HUES6 (cell line): ENCODE results near the gene OR4C11.

Experiments
- H3K27ac ChIP-seq: 2 replicates; pipeline ENCODE4 v1.7.0; 2013; ENCODE audit warnings: low read depth, mild to moderate bottlenecking, low read length, inconsistent platforms
- H3K27me3 ChIP-seq: 2 replicates; pipeline ENCODE4 v1.6.1; 2013; ENCODE audit warnings: low read length; ENCODE audit not compliant: control insufficient read depth, insufficient read depth
- H3K36me3 ChIP-seq: 2 replicates; pipeline ENCODE4 v1.6.1; 2013; ENCODE audit warnings: low read length; ENCODE audit not compliant: control insufficient read depth, insufficient read depth
- H3K4me1 ChIP-seq: 2 replicates; pipeline ENCODE4 v1.6.1; 2013; ENCODE audit warnings: low read length; ENCODE audit not compliant: control insufficient read depth, insufficient read depth
- H3K4me3 ChIP-seq: 2 replicates; pipeline ENCODE4 v1.5.1; 2013; ENCODE audit warnings: low read depth, low read length
- H3K9ac ChIP-seq: one replicate; pipeline ENCODE4 v1.6.1; 2013; ENCODE audit warnings: mild to moderate bottlenecking, low read length
- H3K9me3 ChIP-seq: 2 replicates; pipeline ENCODE4 v1.6.1; 2013; ENCODE audit warnings: low read depth, low read length; ENCODE audit not compliant: control insufficient read depth, insufficient read depth

Gene OR4C11

GRCh38 chr11:55607545-55607944, at the start of gene OR4C11:
Gene OR4C11, minus strand, starts transcription at chr11:55607645. Its CDS starts 3,272 bp downstream, at chr11:55604373.
- H3K27ac ChIP-seq: no peak within 1 kb of the TSS
- peaks cover 39% of the 10 kb centered on the region; the same call in 1 of the 2 replicates for H3K9me3 ChIP-seq
- H3K4me1 ChIP-seq: no peaks in the 10 kb centered on the region
- no peak within 1 kb of the TSS for H3K4me3 ChIP-seq
- H3K27me3 ChIP-seq: no peaks in the 10 kb centered on the region
- no peaks in the 10 kb centered on the region for H3K36me3 ChIP-seq
- H3K9ac ChIP-seq: no peak within 1 kb of the TSS

- Histone ChIP-seq H3K4me3 (no peak overlapping the region), H3K27me3 (no peaks in the 10 kb centered on the region; the same call in 1 of the 2 replicates), H3K36me3 (no peaks in the 10 kb centered on the region), H3K4me1 (no peaks in the 10 kb centered on the region), H3K9ac (no peak overlapping the region), H3K9me3 (peaks cover 54% of the 10 kb centered on the region; the same call in 1 of the 2 replicates), H3K27ac (no peak overlapping the region)
Measured at GRCh38 chr11:55655096-55655495, 47.7 kb upstream of the OR4C11 start.

- peaks cover 54% of the 10 kb centered on the region; the same call in 1 of the 2 replicates for H3K9me3 ChIP-seq
- no peak overlapping the region for H3K27ac ChIP-seq
Measured at GRCh38 chr11:55652560-55652959, 45.1 kb upstream of the OR4C11 start.

GRCh38 chr11:55648027-55648426, 40.6 kb upstream of the OR4C11 start, which contains the start of gene OR4S2:
Gene OR4S2, plus strand, starts transcription at chr11:55648327. Its CDS starts 2,577 bp downstream, at chr11:55650904.
- Histone ChIP-seq H3K9ac (no peak within 1 kb of the TSS), H3K27me3 (no peaks in the 10 kb centered on the region), H3K9me3 (peaks cover 37% of the 10 kb centered on the region; the same call in 1 of the 2 replicates), H3K36me3 (no peaks in the 10 kb centered on the region), H3K4me3 (no peak within 1 kb of the TSS; the same call in 1 of the 2 replicates), H3K4me1 (no peaks in the 10 kb centered on the region), H3K27ac (no peak within 1 kb of the TSS)

More at GRCh38 chr11:55652560-55652959, 45.1 kb upstream of the OR4C11 start:
- no peaks in the 10 kb centered on the region for H3K36me3 ChIP-seq
- H3K4me1 ChIP-seq: no peaks in the 10 kb centered on the region
- no peaks in the 10 kb centered on the region; the same call in 1 of the 2 replicates for H3K27me3 ChIP-seq
- H3K9ac ChIP-seq: no peak overlapping the region
- no peak overlapping the region for H3K4me3 ChIP-seq

GRCh38 chr11:55634813-55635212, 27.4 kb upstream of the OR4C11 start, which contains the start of gene OR4P4:
Gene OR4P4, plus strand, starts transcription at chr11:55635113.
- Histone ChIP-seq H3K9ac (no peak within 1 kb of the TSS), H3K27ac (no peak within 1 kb of the TSS), H3K9me3 (peaks cover 27% of the 10 kb centered on the region; the same call in 1 of the 2 replicates), H3K27me3 (no peaks in the 10 kb centered on the region), H3K4me3 (no peak within 1 kb of the TSS), H3K4me1 (no peaks in the 10 kb centered on the region), H3K36me3 (no peaks in the 10 kb centered on the region)

GRCh38 chr11:55624531-55624930, 17.1 kb upstream of the OR4C11 start:
- peaks cover 20% of the 10 kb centered on the region; the same call in 1 of the 2 replicates for H3K9me3 ChIP-seq
- no peak overlapping the region for H3K4me3 ChIP-seq
- H3K36me3 ChIP-seq: no peaks in the 10 kb centered on the region
- H3K27ac ChIP-seq: no peak overlapping the region
- no peaks in the 10 kb centered on the region for H3K27me3 ChIP-seq
- no peak overlapping the region for H3K9ac ChIP-seq
- H3K4me1 ChIP-seq: no peaks in the 10 kb centered on the region

- no peaks in the 10 kb centered on the region for H3K36me3 ChIP-seq
- no peak overlapping the region for H3K9ac ChIP-seq
- peaks cover 51% of the 10 kb centered on the region for H3K9me3 ChIP-seq
- H3K27ac ChIP-seq: no peak overlapping the region
- no peaks in the 10 kb centered on the region for H3K27me3 ChIP-seq
- H3K4me1 ChIP-seq: no peaks in the 10 kb centered on the region
- no peak overlapping the region for H3K4me3 ChIP-seq
Measured at GRCh38 chr11:55572548-55572947, 34.9 kb downstream of the OR4C11 start.

- no peaks in the 10 kb centered on the region for H3K4me1 ChIP-seq
- no peak within 1 kb of the TSS for H3K4me3 ChIP-seq
- no peaks in the 10 kb centered on the region for H3K27me3 ChIP-seq
- peaks cover 46% of the 10 kb centered on the region for H3K9me3 ChIP-seq
- no peaks in the 10 kb centered on the region for H3K36me3 ChIP-seq
- H3K27ac ChIP-seq: no peak within 1 kb of the TSS
- no peak within 1 kb of the TSS for H3K9ac ChIP-seq
Measured at GRCh38 chr11:55571828-55572227, 35.6 kb downstream of the OR4C11 start, which contains the start of gene OR4C16. Gene OR4C16, plus strand, starts transcription at chr11:55572128. Its CDS starts 0 bp downstream, at chr11:55572128.

- H3K9me3 ChIP-seq: peaks cover 56% of the 10 kb centered on the region; the same call in 1 of the 2 replicates
- H3K4me1 ChIP-seq: no peaks in the 10 kb centered on the region
- no peak within 1 kb of the TSS for H3K4me3 ChIP-seq
- no peak within 1 kb of the TSS for H3K9ac ChIP-seq
- no peaks in the 10 kb centered on the region for H3K27me3 ChIP-seq
- no peaks in the 10 kb centered on the region for H3K36me3 ChIP-seq
- no peak within 1 kb of the TSS for H3K27ac ChIP-seq
Measured at GRCh38 chr11:55554169-55554568, 53.3 kb downstream of the OR4C11 start, which contains the start of gene OR4C15. Gene OR4C15, plus strand, starts transcription at chr11:55554469. Its CDS starts 0 bp downstream, at chr11:55554469.
